Muscle layer of duodenum (tissue), 2 donors: ENCODE data around the gene RAB3GAP1.
"Not testable (repeated sequence)": the region's sequence is repeated elsewhere in the genome, so short reads cannot be mapped to it uniquely, and the experiment has no call there.

Experiments
- H3K27ac ChIP-seq: one replicate; pipeline ENCODE4 v1.7.0; 2013; ENCODE audit warnings: mild to moderate bottlenecking, low read length
- H3K27me3 ChIP-seq: one replicate; pipeline ENCODE4 v1.7.0; 2013; ENCODE audit warnings: low read depth, mild to moderate bottlenecking, control low read depth, low read length
- H3K36me3 ChIP-seq, 2 donors: one replicate each; pipeline ENCODE4 v1.7.0; 2013; ENCODE audit warnings: low read length in 2 of 2, control low read depth in 1 of 2, mild to moderate bottlenecking in 1 of 2; ENCODE audit not compliant: insufficient read depth in 2 of 2, control insufficient read depth in 1 of 2
- H3K4me1 ChIP-seq, 2 donors: one replicate each; pipeline ENCODE4 v1.7.0; 2013; ENCODE audit warnings: low read length in 2 of 2, mild to moderate bottlenecking in 2 of 2, control low read depth in 1 of 2, moderate library complexity in 1 of 2; ENCODE audit not compliant: insufficient read depth in 2 of 2, control insufficient read depth in 1 of 2
- H3K4me3 ChIP-seq, 2 donors: one replicate each; pipeline ENCODE4 v1.7.0; 2013; ENCODE audit warnings: low read length in 2 of 2, low read depth in 1 of 2, mild to moderate bottlenecking in 1 of 2
- H3K9me3 ChIP-seq, 2 donors: one replicate each; pipeline ENCODE4 v1.7.0; 2013; ENCODE audit warnings: low read length in 2 of 2, control low read depth in 1 of 2, mild to moderate bottlenecking in 1 of 2; ENCODE audit not compliant: control insufficient read depth in 1 of 2
- donor health status: healthy.

The RAB3GAP1 gene

GRCh38 chr2:135091681-135092080 lies 39.6 kb downstream of the RAB3GAP1 start:
- Histone ChIP-seq H3K4me1 (no peaks in the 10 kb centered on the region), H3K27ac (no peak overlapping the region), H3K27me3 (no peaks in the 10 kb centered on the region), H3K9me3 (no peaks in the 10 kb centered on the region), H3K36me3 (peaks cover 5 to 16% of the 10 kb centered on the region in 2 donors), H3K4me3 (no peak overlapping the region)

GRCh38 chr2:135093193-135093592 lies 41.1 kb downstream of the RAB3GAP1 start:
- no peaks in the 10 kb centered on the region for H3K27me3 ChIP-seq
- no peak overlapping the region for H3K4me3 ChIP-seq
- H3K27ac ChIP-seq, result no peak overlapping the region
- H3K36me3 ChIP-seq, result peaks cover 5 to 16% of the 10 kb centered on the region in 2 donors
- H3K4me1 ChIP-seq, result no peaks in the 10 kb centered on the region
- no peaks in the 10 kb centered on the region for H3K9me3 ChIP-seq

- Histone ChIP-seq H3K27me3 (no peaks in the 10 kb centered on the region), H3K9me3 (no peaks in the 10 kb centered on the region), H3K4me1 (no peaks in the 10 kb centered on the region), H3K27ac (no peak overlapping the region), H3K36me3 (peaks cover 5 to 16% of the 10 kb centered on the region in 2 donors), H3K4me3 (no peak overlapping the region)
Observed at GRCh38 chr2:135093670-135094330, 41.7 kb downstream of the RAB3GAP1 start.

DNA sequence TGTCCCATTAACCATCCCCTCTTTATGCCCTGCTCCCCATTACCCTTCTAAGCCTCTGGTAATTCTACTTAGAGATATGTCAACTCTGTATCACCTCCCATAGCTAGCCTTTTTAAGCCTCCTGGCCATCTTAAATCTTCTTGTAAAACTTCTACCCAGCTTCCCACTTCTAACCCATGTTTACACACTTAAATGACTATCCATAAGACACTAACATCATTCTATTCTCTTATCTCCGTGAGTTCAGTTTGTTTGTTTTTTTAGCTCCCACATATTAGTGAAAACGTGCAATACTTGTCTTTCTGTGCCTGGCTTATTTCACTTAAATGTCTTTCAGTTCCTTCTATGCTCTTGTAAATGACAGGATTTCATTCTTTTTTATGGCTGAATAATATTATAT lies 42.4 kb downstream of the RAB3GAP1 start:
- H3K9me3 ChIP-seq, result no peaks in the 10 kb centered on the region
- H3K4me1 ChIP-seq, result peaks cover 0 to under 1% of the 10 kb centered on the region in 2 donors
- no peak overlapping the region for H3K4me3 ChIP-seq
- no peaks in the 10 kb centered on the region for H3K27me3 ChIP-seq
- H3K27ac ChIP-seq, result no peak overlapping the region
- H3K36me3 ChIP-seq, result peaks cover 5 to 16% of the 10 kb centered on the region in 2 donors

DNA sequence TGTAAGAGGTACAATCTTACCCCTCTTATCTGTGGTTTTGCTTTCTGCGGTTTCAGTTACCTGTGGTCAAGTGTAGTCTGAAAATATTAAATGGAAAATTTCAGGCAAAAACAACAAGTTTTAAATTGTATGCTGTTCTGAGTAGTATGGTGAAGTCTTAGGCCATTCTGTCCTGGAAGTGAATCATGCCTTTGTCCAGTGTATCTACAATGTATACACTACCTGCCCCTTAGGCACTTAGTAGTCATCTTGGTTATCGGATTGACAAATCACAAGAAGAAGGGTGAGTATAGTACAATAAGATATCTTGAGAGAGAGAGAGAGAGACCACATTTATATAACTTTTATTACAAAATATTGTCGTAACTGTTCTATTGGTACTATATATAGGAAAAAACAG lies 43.5 kb downstream of the RAB3GAP1 start:
- Histone ChIP-seq H3K36me3 (peaks cover 5 to 16% of the 10 kb centered on the region in 2 donors), H3K9me3 (no peaks in the 10 kb centered on the region), H3K27me3 (no peaks in the 10 kb centered on the region), H3K4me3 (no peak overlapping the region), H3K4me1 (peaks cover 0 to 9% of the 10 kb centered on the region in 2 donors), H3K27ac (no peak overlapping the region)

DNA sequence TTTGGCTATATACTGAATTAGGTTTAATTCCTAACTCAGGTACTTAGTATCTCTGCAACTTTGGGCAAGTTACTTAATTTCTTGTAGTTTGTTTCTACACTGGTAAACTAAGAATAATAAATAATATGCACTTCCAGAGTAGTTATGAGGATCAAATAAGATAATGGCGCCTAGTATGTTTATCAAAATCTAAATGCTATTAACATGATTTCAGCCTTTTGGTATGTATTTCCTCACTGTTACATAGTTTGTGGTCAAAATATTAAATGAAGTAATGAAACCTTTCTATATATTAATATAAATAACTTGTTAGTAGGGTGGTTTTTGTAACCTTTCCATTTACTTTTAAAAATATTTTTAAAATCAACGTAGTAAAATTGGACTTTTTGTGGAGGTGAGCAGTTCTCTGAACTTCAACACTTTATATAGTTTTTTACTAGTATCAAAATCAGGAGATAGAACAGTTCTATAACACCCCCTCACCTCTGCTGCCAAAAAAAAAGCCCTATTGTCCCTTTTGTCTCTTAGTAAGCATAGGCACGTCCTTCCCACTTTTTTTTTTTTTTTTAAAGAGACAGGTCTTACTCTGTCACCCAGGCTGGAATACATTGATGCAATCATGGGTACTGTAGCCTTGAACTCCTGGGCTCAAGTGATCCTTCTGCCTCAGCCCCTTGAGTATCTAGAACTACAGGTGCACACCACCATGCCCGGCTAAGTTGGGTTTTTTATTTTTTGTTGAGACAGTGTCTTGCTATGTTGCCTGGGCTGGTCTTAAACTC lies 44.8 kb downstream of the RAB3GAP1 start:
- peaks cover 5 to 16% of the 10 kb centered on the region in 2 donors for H3K36me3 ChIP-seq
- no peak overlapping the region for H3K27ac ChIP-seq
- peaks cover 0 to 9% of the 10 kb centered on the region in 2 donors for H3K4me1 ChIP-seq
- no peak overlapping the region for H3K4me3 ChIP-seq
- no peaks in the 10 kb centered on the region for H3K9me3 ChIP-seq
- no peaks in the 10 kb centered on the region for H3K27me3 ChIP-seq

DNA sequence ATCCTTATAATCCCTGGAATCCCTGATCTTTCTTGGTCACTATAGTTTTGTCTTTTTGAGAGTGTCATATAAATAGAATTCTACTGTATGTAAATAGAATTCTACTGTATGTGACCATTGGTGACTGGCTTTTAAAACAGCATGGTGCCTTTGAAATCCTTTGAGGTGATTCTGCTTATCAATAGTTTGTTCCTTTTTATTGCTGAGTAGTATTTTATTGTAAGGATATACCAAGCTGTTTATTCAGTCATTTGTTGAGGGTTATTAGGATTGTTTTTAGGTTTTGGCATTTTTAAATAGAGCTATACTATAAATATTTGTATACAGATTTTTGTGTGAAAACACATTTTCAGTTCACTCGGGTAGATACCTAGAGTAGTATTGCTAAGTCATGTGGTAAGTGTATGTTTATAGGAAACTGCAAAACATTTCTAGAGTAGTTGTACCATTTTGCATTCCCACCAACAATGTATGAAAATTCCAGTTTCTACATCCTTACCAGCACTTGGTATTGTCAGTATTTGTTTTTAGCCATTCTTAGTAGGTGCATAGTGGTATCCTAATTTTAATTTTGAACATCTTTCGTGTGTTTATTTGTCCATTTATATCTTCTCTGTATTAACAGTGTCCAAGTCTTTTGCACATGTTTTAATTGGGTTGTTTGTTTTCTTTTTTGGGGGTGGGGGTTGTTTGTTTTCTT lies 45.6 kb downstream of the RAB3GAP1 start:
- Histone ChIP-seq H3K27ac (no peak overlapping the region), H3K4me3 (no peak overlapping the region), H3K4me1 (peaks cover 0 to 9% of the 10 kb centered on the region in 2 donors), H3K27me3 (no peaks in the 10 kb centered on the region), H3K9me3 (no peaks in the 10 kb centered on the region), H3K36me3 (peaks cover 5 to 14% of the 10 kb centered on the region in 2 donors)

DNA sequence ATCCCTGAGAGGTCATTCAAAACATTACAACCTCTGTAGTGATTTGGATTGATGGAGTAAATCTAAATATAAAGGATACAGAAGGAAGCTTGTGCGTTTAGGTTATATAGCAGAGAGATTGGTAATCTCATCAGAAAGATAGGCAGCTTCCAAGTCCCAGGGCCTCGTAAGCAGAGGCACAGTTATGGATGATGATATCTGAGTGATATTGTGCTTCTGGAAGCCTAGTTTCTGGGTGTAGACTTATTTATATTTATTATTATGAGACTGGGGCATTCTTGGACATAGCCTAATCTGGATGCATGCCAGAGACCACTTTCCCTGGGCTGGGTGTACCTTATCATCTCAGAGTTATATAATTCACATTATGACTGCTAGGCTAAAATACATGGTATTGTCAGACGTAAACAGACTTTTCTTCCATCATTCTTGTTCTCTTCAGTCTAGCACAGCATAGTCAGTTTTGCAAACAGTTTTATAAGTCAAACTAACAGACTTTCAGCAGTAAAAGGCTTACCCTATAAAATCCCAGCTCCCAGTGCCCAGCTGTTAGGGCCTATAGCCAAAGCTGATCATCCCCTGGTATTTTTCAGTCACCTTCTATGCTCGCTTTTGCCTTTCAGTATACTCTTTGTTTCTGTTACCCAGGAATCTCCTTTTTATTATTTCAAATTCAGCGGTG lies 47.9 kb downstream of the RAB3GAP1 start:
- Histone ChIP-seq H3K9me3 (no peaks in the 10 kb centered on the region), H3K36me3 (peaks cover 0 to 1% of the 10 kb centered on the region in 2 donors), H3K4me1 (peaks cover 0 to 9% of the 10 kb centered on the region in 2 donors), H3K4me3 (no peak overlapping the region), H3K27me3 (no peaks in the 10 kb centered on the region), H3K27ac (no peak overlapping the region)

DNA sequence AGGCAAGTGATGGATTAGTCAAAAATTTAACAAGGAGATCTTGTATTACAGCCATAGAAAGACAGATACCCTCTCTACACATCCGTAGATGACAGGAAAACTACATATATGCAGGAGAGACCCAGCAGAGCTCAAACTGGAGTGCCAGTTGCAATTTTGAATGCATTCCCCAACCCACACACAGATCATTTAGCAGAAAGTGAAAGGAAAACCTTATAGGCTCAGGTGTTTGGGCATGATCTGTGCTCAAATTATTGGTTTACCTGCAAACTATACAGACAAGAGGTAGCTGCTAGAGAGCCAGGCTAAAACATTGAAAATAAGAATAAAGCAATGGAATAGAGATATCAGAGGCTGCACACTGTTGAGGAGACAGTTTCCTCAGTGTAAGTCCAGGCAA lies 51.8 kb downstream of the RAB3GAP1 start:
- H3K27ac ChIP-seq, result no peak overlapping the region
- no peak overlapping the region for H3K4me3 ChIP-seq

DNA sequence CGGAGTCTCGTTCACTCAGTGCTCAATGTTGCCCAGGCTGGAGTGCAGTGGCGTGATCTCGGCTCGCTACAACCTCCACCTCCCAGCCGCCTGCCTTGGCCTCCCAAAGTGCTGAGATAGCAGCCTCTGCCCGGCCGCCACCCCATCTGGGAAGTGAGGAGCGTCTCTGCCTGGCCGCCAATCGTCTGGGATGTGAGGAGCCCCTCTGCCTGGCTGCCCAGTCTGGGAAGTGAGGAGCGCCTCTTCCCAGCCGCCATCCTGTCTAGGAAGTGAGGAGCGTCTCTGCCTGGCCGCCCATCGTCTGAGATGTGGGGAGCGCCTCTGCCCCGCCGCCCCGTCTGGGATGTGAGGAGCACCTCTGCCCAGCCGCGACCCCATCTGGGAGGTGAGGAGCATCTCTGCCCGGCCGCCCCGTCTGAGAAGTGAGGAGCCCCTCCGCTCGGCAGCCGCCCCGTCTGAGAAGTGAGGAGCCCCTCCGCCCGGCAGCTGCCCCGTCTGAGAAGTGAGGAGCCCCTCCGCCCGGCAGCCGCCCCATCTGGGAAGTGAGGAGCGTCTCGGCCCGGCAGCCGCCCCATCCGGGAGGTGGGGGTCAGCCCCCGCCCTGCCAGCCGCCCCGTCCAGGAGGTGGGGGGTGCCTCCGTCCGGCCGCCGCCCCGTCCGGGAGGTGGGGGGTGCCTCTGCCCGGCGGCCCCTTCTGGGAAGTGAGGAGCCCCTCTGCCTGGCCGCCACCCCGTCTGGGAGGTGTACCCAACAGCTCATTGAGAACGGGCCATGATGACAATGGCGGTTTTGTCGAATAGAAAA lies 53.6 kb downstream of the RAB3GAP1 start:
- H3K4me3 ChIP-seq, H3K36me3 ChIP-seq, H3K4me1 ChIP-seq, H3K9me3 ChIP-seq, H3K27ac ChIP-seq, H3K27me3 ChIP-seq: not testable (repeated sequence)

More for the DNA sequence above, 51.8 kb downstream of the RAB3GAP1 start:
- H3K36me3 ChIP-seq, result no peaks in the 10 kb centered on the region
- peaks cover 0 to 9% of the 10 kb centered on the region in 2 donors for H3K4me1 ChIP-seq
- no peaks in the 10 kb centered on the region for H3K9me3 ChIP-seq
- no peaks in the 10 kb centered on the region for H3K27me3 ChIP-seq
